HepG2 (cell line): ENCODE results near the gene RPS14. TPM values are rescaled to one million over a fixed set of nuclear protein-coding genes. Genes with fewer than 3 reads are reported as not detected.

Experiments
- AKAP8 ChIP-seq: sonication (generic); formaldehyde crosslinking; IDR thresholded peaks from 2 replicates; pipeline ENCODE4 v1.5.1; 2020; ENCODE audit warnings: mild to moderate bottlenecking, missing genetic modification reagents
- MATR3 ChIP-seq: sonication (generic); formaldehyde crosslinking; IDR thresholded peaks from 2 replicates; pipeline ENCODE4 v1.4.0; 2020; ENCODE audit warnings: missing genetic modification reagents
- POLR2A ChIP-seq, 2 experiments: IDR thresholded peaks; 2 replicates each; pipeline ENCODE4 v1.6.1; 2011; ENCODE audit warnings: low read depth in 2 of 2, low read length in 2 of 2, mild to moderate bottlenecking in 1 of 2, moderate library complexity in 1 of 2; ENCODE audit not compliant: insufficient read depth in 1 of 2
- SALL1 ChIP-seq: sonication (generic); formaldehyde crosslinking; IDR thresholded peaks from 2 replicates; pipeline ENCODE4 v1.8.0; 2022; ENCODE audit warnings: mild to moderate bottlenecking, missing genetic modification reagents
- SP140L ChIP-seq: sonication (generic); formaldehyde crosslinking; IDR thresholded peaks from 2 replicates; pipeline ENCODE4 v1.4.0; 2020; ENCODE audit warnings: missing genetic modification reagents, borderline replicate concordance
- ZBTB1 ChIP-seq: sonication (generic); formaldehyde crosslinking; IDR thresholded peaks from 2 replicates; pipeline ENCODE4 v1.4.0; 2020; ENCODE audit warnings: missing genetic modification reagents, borderline replicate concordance
- ZBTB8A ChIP-seq: sonication (generic); formaldehyde crosslinking; IDR thresholded peaks from 2 replicates; pipeline ENCODE4 v1.4.0; 2020; ENCODE audit warnings: mild to moderate bottlenecking, low read depth, missing genetic modification reagents, borderline replicate concordance
- ZNF138 ChIP-seq: sonication (generic); formaldehyde crosslinking; IDR thresholded peaks from 2 replicates; pipeline ENCODE4 v1.5.0; 2020; ENCODE audit warnings: mild to moderate bottlenecking, low read depth, missing genetic modification reagents
- ZNF652 ChIP-seq: IDR thresholded peaks from 2 replicates; pipeline ENCODE4 v1.6.1; 2016; ENCODE audit warnings: low read depth, borderline replicate concordance
- ZNF772 ChIP-seq: sonication (generic); formaldehyde crosslinking; IDR thresholded peaks from 2 replicates; pipeline ENCODE4 v1.5.0; 2020; ENCODE audit warnings: mild to moderate bottlenecking, missing genetic modification reagents
- ZNF788 ChIP-seq: sonication (generic); formaldehyde crosslinking; IDR thresholded peaks from 2 replicates; pipeline ENCODE4 v1.5.0; 2020; ENCODE audit warnings: mild to moderate bottlenecking, missing genetic modification reagents, borderline replicate concordance
- polyA plus RNA-seq, 8 experiments: library from polyadenylated mRNA; depleted of rRNA in 3 of 8; stranded (reverse) in 7 of 8; unstranded in 1 of 8; fragments of >200 nt; fragmentation: Illumina TruSeq in 4 of 8; extraction: Trizol in 4 of 8; gene quantifications; 2 replicates each; pipeline versions ENCODE4 v1.2.1 to v1.2.3, GENCODE V29; 2011 to 2016; ENCODE audit warnings: low read depth in 4 of 8, missing spikeins in 1 of 8, mixed read lengths in 1 of 8; ENCODE audit not compliant: insufficient read depth in 1 of 8
- total RNA-seq, 5 experiments: library from RNA; depleted of rRNA; stranded (reverse); fragments of >200 nt; fragmentation: Illumina TruSeq; extraction: Trizol; gene quantifications; 2 replicates each; pipeline ENCODE4 v1.2.3, GENCODE V29; 2016; ENCODE audit warnings: low read depth in 1 of 5
- TF ChIP-seq, protein P1 (sequence below): sonication (generic); formaldehyde crosslinking; IDR thresholded peaks from 2 replicates; pipeline ENCODE4 v1.5.1; 2020; ENCODE audit warnings: missing genetic modification reagents, mild to moderate bottlenecking, borderline replicate concordance
- TF ChIP-seq, protein P2 (sequence below): IDR thresholded peaks from 2 replicates; pipeline ENCODE4 v1.6.1; 2016
- TF ChIP-seq, protein P3 (sequence below): sonication (generic); formaldehyde crosslinking; IDR thresholded peaks from 2 replicates; pipeline ENCODE4 v1.4.0; 2020; ENCODE audit warnings: missing genetic modification reagents
- TF ChIP-seq, protein P4 (sequence below): sonication (generic); formaldehyde crosslinking; IDR thresholded peaks from 2 replicates; pipeline ENCODE4 v1.4.0; 2020; ENCODE audit warnings: missing genetic modification reagents, borderline replicate concordance
- TF ChIP-seq, protein P5 (sequence below): sonication (generic); formaldehyde crosslinking; IDR thresholded peaks from 2 replicates; pipeline ENCODE4 v1.5.1; 2020; ENCODE audit warnings: missing genetic modification reagents, mild to moderate bottlenecking, borderline replicate concordance

The RPS14 gene
- total and polyA plus RNA-seq, 2 of the 13 experiments (the other 11 are each of a cell fraction or from before 2014, with no cell fraction given): 2,116 to 3,295 TPM

DNA sequence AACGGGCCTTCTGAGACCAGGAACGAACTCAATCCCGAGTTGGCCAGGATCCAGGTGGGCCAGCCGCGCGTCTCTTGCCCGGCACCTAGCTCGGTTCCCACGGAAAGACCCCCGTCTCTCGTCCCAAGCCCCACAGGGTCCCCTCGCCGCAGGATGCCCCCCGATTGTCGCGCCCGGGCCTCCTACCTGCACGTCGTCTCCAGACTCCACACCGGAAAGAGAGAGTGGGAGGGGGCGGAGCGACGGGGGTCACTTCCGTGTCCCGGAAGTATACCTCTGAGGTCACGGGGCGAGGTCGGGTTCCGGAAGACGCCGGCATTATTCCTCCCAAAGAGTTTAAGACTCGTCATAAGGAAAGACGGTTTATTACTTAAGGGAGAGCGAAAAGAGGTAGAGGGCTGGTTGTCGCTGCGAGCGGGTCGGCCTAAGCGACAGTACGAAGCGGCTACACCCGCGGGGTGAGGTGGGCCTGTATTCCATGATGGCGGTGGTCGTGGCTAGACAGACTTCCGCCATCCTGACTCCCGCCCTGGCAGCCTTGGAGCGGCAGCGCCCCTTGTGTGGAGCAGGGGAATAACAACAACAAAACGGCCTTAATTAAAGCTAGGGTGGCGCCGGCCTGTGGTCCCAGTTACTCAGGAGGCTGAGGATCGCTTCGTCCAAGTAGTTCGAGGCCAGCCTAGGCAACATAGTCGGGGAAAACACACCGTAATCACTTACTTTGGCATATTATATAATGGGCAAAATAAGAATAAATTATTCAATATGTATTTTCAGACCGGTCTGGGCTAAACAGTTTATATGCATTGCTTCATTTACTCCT, at the start of gene RPS14 (continued):
- TF ChIP-seq ZNF652 (CRISPR knock-in tag) (no peak; the same call in 1 of the 2 replicates), AKAP8 (0 out of 2 replicates have a peak, but pooled peaks have one; percentile 78), POLR2A (IDR thresholded peaks at IDR 0.05; ENCODE audit: insufficient read depth in 1 of 2, low read depth in 2 of 2, low read length in 2 of 2) (peak; percentile 92 to 96), ZNF138 (CRISPR knock-in tag) (no peak), ZBTB1 (CRISPR knock-in tag) (no peak), SALL1 (CRISPR knock-in tag) (peak; percentile 63; the same call in 1 of the 2 replicates), ZNF788 (CRISPR knock-in tag) (peak; percentile 72; the same call in 1 of the 2 replicates), SP140L (CRISPR knock-in tag) (peak; percentile 93; the same call in 1 of the 2 replicates), MATR3 (no peak), ZBTB8A (CRISPR knock-in tag) (no peak), ZNF772 (CRISPR knock-in tag) (peak; percentile 93)
- TF ChIP-seq, protein P1, sequence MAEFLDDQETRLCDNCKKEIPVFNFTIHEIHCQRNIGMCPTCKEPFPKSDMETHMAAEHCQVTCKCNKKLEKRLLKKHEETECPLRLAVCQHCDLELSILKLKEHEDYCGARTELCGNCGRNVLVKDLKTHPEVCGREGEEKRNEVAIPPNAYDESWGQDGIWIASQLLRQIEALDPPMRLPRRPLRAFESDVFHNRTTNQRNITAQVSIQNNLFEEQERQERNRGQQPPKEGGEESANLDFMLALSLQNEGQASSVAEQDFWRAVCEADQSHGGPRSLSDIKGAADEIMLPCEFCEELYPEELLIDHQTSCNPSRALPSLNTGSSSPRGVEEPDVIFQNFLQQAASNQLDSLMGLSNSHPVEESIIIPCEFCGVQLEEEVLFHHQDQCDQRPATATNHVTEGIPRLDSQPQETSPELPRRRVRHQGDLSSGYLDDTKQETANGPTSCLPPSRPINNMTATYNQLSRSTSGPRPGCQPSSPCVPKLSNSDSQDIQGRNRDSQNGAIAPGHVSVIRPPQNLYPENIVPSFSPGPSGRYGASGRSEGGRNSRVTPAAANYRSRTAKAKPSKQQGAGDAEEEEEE (CRISPR knock-in tag): no peak; the same call in 1 of the 2 replicates
- TF ChIP-seq, protein P2, sequence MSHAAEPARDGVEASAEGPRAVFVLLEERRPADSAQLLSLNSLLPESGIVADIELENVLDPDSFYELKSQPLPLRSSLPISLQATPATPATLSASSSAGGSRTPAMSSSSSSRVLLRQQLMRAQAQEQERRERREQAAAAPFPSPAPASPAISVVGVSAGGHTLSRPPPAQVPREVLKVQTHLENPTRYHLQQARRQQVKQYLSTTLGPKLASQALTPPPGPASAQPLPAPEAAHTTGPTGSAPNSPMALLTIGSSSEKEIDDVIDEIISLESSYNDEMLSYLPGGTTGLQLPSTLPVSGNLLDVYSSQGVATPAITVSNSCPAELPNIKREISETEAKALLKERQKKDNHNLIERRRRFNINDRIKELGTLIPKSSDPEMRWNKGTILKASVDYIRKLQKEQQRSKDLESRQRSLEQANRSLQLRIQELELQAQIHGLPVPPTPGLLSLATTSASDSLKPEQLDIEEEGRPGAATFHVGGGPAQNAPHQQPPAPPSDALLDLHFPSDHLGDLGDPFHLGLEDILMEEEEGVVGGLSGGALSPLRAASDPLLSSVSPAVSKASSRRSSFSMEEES (CRISPR knock-in tag): peak; percentile 63; the same call in 1 of the 2 replicates
- TF ChIP-seq, protein P3, sequence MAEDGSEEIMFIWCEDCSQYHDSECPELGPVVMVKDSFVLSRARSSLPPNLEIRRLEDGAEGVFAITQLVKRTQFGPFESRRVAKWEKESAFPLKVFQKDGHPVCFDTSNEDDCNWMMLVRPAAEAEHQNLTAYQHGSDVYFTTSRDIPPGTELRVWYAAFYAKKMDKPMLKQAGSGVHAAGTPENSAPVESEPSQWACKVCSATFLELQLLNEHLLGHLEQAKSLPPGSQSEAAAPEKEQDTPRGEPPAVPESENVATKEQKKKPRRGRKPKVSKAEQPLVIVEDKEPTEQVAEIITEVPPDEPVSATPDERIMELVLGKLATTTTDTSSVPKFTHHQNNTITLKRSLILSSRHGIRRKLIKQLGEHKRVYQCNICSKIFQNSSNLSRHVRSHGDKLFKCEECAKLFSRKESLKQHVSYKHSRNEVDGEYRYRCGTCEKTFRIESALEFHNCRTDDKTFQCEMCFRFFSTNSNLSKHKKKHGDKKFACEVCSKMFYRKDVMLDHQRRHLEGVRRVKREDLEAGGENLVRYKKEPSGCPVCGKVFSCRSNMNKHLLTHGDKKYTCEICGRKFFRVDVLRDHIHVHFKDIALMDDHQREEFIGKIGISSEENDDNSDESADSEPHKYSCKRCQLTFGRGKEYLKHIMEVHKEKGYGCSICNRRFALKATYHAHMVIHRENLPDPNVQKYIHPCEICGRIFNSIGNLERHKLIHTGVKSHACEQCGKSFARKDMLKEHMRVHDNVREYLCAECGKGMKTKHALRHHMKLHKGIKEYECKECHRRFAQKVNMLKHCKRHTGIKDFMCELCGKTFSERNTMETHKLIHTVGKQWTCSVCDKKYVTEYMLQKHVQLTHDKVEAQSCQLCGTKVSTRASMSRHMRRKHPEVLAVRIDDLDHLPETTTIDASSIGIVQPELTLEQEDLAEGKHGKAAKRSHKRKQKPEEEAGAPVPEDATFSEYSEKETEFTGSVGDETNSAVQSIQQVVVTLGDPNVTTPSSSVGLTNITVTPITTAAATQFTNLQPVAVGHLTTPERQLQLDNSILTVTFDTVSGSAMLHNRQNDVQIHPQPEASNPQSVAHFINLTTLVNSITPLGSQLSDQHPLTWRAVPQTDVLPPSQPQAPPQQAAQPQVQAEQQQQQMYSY: no peak
- TF ChIP-seq, protein P4, sequence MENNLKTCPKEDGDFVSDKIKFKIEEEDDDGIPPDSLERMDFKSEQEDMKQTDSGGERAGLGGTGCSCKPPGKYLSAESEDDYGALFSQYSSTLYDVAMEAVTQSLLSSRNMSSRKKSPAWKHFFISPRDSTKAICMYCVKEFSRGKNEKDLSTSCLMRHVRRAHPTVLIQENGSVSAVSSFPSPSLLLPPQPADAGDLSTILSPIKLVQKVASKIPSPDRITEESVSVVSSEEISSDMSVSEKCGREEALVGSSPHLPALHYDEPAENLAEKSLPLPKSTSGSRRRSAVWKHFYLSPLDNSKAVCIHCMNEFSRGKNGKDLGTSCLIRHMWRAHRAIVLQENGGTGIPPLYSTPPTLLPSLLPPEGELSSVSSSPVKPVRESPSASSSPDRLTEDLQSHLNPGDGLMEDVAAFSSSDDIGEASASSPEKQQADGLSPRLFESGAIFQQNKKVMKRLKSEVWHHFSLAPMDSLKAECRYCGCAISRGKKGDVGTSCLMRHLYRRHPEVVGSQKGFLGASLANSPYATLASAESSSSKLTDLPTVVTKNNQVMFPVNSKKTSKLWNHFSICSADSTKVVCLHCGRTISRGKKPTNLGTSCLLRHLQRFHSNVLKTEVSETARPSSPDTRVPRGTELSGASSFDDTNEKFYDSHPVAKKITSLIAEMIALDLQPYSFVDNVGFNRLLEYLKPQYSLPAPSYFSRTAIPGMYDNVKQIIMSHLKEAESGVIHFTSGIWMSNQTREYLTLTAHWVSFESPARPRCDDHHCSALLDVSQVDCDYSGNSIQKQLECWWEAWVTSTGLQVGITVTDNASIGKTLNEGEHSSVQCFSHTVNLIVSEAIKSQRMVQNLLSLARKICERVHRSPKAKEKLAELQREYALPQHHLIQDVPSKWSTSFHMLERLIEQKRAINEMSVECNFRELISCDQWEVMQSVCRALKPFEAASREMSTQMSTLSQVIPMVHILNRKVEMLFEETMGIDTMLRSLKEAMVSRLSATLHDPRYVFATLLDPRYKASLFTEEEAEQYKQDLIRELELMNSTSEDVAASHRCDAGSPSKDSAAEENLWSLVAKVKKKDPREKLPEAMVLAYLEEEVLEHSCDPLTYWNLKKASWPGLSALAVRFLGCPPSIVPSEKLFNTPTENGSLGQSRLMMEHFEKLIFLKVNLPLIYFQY (CRISPR knock-in tag): peak; percentile 14; the same call in 1 of the 2 replicates
- TF ChIP-seq, protein P5, sequence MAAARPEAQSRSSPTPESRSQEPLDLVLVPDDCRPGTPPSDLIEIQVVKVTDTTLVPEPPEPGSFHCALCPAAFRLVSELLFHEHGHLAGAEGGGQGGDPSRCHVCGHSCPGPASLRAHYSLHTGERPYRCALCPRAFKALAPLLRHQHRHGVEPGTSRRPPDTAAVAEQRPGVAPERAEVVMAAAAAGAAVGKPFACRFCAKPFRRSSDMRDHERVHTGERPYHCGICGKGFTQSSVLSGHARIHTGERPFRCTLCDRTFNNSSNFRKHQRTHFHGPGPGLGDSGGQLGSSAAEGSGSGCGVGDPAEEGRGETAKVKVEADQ (CRISPR knock-in tag): peak; percentile 73
